NCI-H524 (cell line): Measurements from ENCODE around the gene GIGYF1.
"Not testable (repeated sequence)": the region's sequence is repeated elsewhere in the genome, so short reads cannot be mapped to it uniquely, and the experiment has no call there.

Source experiments
- DNase-seq, 2 experiments: peaks; one replicate each; lab custom pipeline; 2025; lab: John Stamatoyannopoulos, UW

GIGYF1 gene

DNA sequence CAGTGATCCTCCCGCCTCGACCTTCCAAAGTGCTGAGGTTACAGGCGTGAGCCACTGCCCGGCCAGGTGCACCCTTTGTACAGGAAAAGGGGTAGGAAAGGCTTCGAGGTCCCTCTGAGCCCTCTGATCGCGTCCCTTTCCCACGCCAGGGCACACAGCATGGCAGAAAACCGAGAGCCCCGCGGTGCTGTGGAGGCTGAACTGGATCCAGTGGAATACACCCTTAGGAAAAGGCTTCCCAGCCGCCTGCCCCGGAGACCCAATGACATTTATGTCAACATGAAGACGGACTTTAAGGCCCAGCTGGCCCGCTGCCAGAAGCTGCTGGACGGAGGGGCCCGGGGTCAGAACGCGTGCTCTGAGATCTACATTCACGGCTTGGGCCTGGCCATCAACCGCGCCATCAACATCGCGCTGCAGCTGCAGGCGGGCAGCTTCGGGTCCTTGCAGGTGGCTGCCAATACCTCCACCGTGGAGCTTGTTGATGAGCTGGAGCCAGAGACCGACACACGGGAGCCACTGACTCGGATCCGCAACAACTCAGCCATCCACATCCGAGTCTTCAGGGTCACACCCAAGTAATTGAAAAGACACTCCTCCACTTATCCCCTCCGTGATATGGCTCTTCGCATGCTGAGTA is 12.7 kb upstream of the GIGYF1 start:
- DNase-seq, result no peak

DNA sequence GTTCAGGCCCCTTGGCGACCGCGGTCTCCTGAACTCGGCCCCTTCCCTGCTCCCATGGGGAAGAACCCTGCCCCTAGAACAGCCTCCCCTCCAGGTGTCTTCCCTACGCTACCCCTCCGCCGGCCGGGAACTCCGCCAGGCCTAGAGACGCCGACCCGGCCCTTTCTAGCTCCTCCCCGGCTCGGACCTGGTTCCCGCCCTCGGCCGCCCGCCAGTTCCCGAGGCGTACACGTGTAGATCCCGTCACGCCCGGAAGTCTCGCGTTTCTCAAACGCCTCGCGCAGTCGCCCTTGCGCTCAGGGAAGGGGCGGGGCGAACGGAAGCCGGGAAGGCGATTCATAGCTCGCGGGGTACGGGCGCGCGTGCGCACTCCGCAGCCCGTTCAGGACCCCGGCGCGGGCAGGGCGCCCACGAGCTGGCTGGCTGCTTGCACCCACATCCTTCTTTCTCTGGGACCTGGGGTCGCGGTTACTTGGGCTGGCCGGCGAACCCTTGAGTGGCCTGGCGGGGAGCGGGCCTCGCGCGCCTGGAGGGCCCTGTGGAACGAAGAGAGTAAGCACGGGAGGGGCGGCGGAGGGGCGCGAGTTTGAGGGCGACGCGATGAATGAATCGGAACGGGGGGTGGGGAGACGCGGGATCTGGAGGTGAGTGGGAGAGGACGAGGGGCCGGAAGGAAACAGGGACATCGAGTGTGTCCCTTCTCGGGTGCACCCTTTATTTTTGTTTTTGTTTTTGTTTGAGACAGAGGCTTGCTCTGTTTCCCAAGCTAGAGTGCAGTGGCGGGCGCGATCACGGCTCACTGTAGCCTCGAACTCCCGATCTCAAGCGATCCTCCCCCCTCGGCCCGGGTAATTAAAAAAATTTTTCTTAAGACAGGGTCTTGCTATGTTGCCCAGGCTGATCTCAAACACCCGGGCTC is 12.0 kb upstream of the GIGYF1 start, which contains the start of gene POP7:
TSS of gene POP7 (plus strand) at position 369 of the 919 bp plus-strand sequence. CDS start 710 bp downstream, outside the sequence.
- DNase-seq, result peak; percentile 91 to 97

DNA sequence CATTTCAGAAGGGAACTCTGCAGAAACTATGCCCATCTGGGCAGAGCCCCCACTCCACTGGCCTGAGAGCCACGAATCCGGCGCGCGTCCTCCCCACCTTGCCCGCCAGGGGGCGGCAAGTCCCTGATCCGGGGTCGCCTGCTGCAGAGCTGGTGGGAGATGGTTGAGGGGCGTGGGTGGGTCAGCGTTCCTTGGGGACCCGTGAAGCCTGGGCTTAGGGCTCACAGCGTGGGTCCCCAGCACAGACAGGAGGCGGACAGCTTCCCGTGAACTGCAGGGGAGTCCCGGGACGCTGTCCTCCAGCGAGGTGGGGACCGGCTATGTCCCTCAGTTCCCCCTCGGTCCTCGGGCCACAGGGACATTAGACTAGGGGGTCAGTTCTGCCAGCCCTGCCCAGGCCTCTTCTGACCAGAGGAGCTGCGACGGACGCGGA is 11.3 kb upstream of the GIGYF1 start:
- peak; percentile 57 to 72 for DNase-seq

DNA sequence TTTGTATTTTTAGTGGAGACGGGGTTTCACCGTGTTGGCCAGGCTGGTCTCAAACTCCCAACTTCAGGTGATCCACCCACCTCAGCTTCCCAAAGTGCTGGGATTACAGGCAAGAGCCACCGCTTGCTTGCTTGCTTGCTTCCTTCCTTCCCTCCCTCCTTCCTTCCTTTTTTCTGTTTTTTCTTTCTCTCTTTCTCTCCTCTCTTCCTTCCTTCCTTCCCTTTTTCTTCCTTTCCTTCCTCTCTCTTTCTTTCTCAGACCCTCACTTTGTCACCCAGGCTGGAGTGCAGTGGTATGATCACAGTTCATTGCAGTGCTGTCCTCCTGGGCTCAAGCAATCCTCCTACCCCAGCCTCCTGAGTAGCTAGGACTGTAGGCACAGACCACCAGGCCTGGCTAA is 7.0 kb upstream of the GIGYF1 start:
- not testable (repeated sequence) for DNase-seq

DNA sequence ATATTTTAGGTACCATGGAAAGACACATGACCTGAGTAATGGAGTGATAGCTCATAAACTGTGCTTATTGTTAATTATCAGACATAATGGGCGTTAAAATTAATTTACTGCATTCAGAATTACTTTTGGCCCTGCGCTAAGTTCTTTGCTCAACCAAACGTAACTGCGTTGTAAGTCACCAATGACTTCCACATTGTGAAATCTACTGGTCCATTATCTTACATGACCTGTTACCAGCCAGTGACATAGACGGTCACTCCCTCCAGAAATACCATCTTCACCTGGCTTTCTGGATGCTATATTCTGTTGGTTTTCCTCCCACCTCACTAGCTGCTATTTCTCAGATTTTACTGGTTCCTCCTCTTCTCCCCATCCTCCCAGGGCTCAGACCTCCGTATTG is 5.0 kb upstream of the GIGYF1 start:
- no peak for DNase-seq

DNA sequence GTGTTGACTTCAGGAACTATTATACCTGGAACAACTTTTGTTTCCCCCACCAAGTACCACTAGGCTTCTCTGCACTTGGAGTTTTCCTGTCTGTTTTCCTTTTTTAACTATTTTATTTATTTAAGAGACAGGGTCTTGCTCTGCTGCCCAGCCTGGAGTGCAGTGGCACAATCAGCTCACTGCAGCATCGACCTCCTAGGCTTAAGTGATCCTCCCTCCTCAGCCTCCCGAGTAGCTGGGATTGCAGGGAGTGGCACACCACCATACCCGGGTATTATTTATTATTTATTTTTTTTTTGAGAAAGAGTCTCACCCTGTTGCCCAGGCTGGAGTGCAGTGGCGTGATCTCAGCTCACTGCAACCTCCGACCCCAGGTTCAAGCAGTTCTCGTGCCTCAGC is 2.1 kb upstream of the GIGYF1 start:
- no peak for DNase-seq

DNA sequence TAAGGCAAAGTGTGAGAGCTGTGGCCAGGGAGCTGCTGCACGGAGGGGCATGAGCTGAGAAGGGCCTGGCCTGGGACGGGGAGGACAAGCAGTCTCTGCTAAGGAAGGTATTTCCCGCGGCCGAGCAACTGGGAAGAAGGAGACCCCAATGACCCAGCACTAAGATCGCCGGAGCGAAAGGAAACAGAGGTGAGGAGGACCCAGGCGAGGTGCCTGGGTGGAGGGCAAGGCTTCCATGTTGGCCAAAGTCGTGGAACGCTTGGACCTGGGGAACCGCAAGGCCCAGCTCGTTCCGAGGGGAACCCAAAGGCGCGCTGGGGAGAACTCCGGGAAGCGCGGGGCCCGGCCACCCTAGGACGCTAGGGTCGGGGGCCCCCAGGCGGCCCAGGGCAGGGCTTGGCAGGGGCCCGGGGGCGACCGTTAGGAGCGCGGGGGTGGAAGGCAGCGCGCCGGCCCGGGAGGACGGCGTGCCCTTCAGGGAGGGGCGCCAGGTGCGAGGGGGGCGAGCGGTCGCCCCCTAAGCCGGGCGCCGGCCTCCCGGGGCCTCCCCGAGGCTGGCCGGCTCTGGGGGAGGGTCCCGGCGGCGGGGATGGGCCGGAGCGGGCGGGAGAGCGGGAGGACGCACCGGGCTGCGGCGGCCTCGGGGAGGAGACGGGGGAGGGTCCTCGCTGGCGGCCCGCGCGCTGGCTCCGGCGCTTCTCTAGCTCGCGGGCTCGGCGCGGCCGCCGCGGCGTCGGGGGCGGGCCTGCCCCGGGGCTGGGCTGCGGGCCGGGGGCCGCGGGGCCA is 545 bp downstream of the GIGYF1 start:
- DNase-seq, result no peak

DNA sequence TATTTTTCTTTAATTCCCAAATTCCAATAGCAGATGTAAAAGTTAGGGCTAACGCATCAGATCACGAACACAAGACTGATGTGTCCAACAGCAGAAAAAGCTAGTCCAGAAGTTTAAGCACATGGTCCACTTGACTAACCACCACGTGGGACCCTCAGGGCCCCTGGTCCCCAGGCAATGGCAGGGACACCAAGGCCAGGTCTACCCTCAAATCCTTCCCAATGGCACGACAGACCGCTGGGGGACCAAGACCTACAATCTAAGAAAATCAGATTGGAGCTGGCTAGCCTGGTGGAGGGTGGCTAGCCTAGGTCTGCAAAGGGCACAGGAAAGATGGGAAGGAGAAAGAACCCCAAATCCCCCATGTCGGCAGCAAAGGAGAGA is 1.5 kb downstream of the GIGYF1 start:
- DNase-seq, result no peak

DNA sequence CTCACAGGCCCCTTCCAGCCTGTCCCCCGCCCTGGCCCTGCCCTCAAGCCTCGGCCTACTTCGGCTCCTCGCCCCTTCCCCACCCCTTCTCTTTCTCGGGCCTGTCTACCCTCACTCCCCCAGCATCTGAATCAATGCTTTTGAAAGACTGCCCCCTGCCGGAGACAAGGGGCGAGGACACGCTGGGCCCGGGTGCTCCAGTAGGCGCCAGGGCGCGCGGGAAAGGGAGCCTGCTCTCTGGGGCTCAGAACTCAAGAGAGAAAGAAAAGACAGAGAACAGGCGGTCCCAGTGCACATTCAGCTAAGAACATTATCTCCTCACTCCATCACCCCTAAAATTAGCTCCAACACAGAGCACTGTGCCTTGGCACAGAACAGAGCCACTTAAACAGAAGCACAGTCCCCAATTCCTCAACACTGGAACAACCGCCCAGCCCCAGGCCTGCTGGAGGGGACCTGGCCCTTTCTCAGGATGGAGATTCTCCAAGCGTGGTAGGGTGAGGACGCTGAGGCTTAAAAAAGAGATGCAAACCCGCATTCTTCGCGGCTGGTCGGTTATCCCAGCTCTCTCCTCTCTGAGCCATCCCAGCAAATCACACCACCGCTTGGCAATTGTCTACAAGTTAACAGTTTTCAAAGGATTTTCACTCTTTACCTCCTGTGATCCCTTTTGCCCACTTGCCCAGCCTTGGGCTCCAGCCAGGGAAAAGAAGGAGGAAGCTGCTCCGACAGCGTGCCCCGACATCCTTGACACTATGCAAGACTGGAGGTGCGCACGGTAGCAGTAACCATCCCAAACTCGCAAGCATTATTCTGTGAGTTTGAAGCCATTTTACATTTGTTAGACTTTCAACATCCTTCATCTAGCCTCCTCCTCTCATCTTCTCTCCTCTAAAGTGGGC is 2.1 kb downstream of the GIGYF1 start:
- DNase-seq, result peak; percentile 45 to 61

DNA sequence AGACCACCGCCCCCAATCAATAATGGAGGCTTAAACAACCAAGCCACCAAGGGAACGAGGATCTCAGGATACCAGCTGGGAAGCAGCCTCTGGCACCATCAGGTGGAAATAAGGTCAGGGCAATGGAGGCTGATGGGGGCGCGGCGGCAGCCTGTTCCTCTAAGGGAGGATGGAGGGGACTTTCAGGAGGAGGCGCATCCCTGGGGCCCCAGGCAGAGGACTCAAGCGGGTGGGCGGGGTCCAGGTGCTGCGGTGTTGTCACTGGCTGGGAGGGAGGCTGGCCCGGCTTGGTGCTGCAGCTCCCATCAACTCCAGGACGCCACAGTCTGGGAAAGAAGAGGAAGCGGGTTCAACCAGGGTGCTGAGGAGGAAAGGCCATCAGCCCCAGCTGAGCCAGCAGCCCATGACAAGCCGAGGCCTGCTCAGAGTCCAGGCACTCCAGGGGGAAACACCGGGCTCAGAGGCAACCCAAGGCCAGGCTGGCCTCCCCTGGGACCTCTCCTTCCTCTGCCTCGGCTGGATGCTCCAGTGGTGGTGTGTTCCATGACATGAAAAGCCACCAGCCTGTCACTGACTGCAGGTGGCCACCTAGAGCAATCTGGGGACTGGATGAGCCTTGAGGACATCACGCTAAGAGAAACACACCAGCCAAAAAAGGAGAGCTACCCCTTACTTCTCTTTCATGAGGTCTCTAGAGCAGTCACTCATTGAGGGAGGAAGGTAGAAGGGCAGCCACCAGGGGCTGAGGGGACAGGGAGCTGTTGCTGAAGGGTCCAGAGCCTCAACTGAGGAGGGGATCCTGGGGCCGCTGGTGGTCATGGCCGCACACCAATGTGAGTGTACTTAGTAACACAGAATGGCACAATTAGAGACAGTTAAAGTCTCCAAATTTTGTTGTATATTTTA is 4.6 kb downstream of the GIGYF1 start:
- no peak for DNase-seq

DNA sequence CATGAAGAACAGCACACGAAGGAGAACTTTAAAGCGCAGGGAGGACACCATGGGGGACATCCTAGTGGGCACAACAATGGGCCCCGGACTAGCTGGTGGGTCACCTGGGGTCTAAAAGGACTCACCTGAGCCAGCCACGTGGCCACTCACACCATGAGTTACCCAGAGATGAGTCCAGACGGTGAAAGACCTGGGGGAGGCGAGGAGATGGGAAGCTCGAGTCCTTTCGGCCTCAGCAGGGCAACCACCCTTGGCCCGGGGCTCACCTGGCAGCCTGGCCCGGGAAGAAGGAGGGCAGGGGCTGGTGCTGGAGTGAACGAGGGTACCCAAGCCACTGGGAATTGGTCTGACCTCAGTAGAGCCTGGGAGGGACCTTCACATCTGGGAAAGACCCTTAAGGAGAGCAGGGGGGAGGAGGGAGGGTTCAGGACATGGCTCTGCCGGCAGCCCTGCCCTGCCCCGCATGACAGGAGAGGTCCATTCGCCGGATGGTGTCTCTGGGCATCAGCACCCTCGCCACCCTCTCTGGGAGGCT is 5.7 kb downstream of the GIGYF1 start:
- DNase-seq, result no peak

DNA sequence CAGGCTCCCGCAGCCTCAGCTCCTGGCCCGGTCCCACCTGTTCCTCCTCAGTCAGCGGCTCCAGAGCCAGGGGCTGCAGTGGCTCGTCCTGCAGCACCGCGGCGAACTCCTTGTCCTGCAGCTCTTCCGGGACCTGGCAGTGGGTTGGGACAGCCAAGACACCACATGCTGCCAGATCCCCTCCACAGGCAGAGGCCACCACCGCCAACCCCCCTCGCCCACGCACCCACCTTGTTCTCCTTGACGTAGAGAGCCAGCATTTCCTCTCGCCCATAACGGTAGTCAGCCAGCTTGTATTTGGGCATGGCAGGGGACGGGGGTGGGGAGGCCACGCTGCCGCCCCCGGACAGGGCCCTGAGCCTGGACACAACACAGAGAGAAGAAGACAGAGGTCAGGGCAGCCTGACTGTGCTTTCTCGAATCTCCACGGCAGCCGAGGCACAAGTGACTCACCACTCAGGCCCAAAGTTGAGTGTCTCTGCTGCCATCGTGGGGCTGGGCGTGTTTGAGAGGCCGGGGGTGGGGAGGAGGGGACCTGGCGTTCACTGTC is 6.2 kb downstream of the GIGYF1 start:
- no peak for DNase-seq

DNA sequence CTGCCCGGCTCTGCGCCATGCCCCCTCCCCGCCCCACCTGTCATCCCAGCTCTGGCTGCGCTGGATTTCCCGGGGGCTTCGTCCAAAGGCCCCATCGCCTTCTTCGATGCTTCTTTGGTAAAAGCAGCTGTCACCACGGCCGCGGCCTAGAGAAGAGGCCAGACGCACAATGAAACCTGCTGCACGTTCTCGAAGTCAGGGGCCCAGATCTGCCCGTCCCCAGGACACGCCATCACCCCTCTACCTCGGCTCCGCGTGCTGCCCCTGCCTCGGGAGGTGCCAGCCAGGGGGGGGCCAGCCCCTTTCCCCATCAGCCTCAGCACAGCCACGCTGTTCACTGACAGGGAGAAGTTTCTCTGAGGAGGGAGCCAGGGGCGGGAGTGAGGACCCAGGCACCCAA is 6.8 kb downstream of the GIGYF1 start:
- DNase-seq, result no peak

DNA sequence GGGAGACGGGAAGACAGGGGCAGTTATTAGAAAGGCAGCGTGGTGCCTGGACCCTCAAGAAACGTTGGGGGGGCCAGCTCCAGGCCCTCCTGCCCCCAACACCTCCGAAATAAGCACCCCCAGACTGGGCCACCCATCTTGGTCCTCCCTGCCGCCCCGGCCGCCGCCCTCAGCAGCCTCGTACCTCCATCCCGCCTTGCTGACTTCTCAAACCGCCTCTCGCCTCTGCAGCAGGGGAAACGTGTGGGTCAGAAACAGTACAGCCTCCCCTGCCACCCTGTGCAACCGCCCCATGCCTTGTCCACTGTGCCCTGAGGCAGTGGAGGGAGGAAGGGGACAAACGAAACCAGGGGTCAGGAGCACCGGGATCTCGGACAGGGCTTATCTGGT is 7.2 kb downstream of the GIGYF1 start:
- DNase-seq, result no peak

DNA sequence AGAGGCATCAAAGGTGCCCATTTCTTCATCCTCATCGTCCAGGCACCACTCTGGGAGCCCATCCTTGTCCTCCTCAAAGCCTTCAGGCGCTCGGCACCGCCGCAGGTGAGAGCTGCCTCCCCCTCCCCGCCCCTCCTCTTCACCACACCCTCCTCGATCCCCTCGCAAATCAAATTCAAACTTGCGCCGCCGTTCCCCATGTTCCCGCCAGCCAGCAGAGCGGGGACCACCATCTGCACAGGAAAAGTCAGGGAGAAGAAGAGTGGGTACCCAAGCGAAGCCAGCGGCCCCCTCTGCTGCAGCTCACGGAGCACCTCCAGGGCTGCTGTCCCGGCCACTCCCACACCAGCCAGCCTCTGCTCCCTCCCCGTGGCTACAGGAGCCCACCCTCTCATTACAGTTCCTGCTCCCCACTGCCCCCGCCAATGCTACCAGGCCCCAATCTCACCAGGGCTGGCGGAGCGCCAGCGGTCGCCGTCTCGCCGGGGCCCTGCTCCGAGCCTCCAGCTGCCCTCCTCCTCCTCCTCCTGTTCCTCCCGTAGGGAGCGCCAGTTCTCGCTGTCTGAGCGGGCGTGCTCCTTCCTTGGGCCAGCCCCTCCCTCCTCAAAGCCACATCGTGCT is 7.7 kb downstream of the GIGYF1 start:
- no peak for DNase-seq

DNA sequence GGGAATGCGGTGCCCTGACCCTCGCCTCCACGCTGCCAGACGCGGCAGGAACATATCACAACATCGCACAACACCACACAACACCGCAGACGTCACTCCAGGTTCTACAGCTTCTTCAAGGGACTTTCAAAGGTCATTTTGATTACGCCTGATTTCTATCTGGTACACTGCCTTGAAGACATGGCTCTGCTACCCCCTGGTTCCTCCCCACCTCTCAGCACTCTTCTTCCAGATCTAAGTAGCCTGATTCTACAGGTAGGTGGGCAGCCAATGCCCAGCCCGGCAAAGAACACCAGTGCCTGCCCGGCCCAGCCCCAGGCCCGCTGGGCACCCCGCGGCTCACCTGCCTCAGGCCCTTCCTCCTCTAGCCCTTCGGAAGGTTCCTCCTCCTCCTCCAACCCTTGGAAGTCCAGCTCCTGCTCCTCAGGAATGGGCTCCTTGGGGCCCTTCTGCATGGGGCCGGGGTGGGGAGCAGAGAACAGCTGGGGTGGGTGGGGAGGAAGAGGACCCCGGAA is 8.4 kb downstream of the GIGYF1 start:
- no peak for DNase-seq

DNA sequence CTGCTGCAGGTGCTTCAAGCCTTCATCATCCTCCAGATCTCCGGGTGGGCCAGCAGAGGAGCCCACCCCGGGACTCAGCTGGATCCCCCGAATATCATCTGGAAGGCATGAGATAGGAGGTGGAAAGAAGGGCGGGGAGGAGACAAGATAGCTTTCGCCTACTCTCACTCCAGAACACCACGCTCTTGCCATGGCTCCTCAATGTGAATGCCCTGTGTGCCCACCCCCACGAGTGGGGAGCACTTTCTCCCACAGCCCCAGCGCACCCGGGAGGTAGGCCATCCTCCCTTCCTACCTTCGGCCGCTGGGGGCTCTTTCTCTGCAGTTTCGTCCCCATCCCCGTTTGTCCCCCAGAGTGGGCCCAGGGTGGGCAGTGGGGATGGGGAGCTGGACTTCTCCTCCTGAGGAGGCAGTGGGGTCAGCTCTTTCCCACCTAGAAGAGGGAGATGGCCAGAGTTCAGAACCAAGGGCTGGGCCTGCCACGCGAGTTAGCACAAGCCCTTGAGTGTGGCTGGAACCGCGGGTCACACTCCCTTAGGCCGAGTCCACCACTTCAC is 8.9 kb downstream of the GIGYF1 start:
- DNase-seq, result no peak

DNA sequence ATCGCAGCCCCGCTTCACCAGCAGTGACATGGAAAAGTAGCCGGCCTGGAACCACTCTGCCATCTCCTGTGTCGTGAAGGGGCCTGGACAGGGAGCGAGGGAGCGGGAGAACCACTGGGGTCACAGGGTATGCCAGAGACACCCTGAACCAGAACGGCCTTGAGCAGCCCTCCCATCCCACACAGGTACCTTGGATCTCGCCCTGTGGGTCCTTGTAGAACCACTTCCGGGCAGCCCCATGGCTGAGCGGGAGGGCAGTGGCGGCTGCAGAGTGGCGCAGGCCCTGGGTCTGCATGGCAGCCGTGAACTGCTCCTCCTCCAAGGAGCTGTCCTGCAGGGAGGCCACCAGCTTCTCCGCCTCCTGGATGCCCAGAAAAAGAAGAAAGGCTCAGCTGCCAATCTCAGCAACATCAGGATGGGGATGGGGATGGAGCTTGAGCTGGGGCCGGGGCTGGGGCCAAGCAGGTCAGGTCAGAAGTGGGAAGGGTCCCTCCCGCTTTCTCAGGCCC is 9.5 kb downstream of the GIGYF1 start:
- DNase-seq, result no peak
